T-helper 1 cell (primary cell): ENCODE data around the gene KCNA5.

Source experiments
- DNase-seq, 5 donors: peaks; one replicate each; pipeline ENCODE4 v3.0.0-alpha.2; 2012 to 2020
- total RNA-seq, 4 donors: gene quantifications; one replicate each; lab custom pipeline; 2026; lab: John Stamatoyannopoulos, UW

The KCNA5 gene
- 0 reads per million in 4 donors for total RNA-seq

DNA sequence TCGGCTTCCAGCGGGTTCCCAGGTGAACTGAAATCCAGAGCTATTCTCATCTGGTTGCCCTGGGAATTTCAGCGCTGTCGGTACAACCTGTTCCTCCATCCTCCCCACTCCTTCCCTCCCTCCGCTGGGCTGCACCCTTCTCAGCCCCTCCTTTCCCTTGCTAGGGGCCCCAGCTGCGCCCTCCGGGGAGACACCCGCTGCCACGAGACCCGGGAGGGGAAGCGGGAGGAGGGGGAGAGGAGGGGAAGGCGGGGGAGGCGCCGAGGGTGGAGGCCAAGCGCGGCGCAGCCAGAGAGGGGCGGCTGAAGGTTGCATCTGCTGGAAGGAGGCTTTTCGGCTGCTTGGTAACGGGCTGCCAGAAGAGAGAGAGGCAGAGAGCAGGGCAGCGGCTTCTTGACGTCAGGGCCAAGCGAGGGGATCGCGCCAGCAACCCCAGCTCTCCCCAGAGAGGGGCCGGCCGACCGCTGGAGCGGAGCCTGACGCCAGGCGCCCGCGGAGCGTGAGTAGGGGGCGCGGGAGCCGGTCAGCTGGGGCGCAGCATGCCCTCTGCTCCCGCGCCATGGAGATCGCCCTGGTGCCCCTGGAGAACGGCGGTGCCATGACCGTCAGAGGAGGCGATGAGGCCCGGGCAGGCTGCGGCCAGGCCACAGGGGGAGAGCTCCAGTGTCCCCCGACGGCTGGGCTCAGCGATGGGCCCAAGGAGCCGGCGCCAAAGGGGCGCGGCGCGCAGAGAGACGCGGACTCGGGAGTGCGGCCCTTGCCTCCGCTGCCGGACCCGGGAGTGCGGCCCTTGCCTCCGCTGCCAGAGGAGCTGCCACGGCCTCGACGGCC is at the start of gene KCNA5:
Gene KCNA5, plus strand, starts transcription at position 291 of the 831 bp plus-strand sequence. Its CDS starts 269 bp downstream, at position 560.
- DNase-seq, result no peak

DNA sequence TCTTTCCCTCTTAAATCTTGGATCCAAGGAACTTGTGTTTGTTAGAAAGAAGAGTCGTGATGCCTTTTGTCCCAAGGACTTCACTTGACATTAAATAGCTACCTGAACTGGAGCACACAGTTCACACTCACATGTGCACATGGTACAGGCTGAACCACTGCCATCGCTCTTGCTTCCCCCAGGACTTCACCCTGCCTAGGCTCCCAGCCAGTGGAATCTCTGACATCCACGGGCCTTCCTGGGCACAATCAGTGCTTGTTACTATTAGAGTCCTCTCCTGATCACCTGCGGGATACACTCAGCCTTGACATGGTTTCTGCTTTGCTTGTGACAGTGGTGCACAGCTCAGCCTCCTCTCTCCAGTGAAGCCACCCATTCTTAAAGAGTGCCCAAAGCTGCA is 49.1 kb upstream of the KCNA5 start:
- no peak for DNase-seq

DNA sequence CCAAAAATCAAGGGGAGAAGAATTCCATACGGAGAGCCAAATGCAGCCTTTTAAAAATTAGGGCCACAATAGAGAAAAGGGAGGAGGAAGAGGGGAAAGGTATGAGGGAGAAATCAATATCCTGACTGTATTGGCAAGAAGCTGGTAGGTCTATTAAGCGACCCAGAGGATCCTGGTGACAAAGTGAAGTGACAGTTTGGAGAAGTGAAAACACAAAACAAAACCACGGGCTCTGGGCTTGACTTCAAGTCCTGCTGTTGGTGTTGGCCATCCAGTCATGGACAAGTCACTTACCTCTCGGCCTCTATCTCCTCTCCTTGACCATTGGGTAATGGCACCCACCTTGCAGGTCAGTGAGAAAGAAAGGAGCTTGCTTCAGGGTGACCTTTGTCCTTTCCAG is 47.0 kb upstream of the KCNA5 start:
- no peak for DNase-seq

DNA sequence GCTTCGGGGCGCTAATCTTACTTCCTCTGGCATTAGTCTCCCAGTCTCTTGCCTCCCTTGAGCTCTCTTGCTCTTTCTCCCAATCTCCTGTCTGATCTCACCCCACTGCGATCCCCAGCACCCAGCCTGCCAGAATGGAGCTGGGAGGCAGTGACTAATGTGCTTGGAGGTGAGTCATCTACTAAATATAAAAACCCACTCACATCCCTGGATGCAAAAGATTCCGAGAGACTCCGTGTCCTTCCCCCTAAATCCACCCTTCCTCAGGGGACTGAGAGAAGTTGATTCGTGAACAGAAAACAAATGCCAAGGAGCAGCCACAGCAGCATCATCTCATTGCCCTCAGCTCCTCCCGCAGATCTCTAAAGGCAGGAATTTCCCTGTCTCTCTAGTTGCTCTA is 45.7 kb upstream of the KCNA5 start:
- DNase-seq, result no peak

DNA sequence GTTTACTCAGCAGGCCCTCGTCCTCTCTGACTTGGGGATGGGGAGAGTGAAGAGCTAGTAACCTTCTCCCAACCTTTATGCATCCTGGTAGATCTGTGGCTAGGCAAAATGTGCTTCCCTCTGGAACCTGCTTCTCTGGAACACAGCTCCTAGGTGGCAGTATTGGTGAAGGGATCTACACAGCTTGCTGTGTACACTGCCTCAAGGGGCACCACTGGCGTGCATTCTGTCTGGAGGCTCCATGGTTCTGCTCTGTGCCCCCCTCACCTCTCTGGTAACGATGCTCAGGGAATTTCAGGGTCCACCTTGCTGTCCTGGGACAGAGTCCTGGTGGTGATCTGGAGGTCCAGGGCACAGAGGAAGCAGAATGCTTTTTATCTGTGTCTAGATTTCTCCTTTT is 43.5 kb upstream of the KCNA5 start:
- DNase-seq, result no peak

DNA sequence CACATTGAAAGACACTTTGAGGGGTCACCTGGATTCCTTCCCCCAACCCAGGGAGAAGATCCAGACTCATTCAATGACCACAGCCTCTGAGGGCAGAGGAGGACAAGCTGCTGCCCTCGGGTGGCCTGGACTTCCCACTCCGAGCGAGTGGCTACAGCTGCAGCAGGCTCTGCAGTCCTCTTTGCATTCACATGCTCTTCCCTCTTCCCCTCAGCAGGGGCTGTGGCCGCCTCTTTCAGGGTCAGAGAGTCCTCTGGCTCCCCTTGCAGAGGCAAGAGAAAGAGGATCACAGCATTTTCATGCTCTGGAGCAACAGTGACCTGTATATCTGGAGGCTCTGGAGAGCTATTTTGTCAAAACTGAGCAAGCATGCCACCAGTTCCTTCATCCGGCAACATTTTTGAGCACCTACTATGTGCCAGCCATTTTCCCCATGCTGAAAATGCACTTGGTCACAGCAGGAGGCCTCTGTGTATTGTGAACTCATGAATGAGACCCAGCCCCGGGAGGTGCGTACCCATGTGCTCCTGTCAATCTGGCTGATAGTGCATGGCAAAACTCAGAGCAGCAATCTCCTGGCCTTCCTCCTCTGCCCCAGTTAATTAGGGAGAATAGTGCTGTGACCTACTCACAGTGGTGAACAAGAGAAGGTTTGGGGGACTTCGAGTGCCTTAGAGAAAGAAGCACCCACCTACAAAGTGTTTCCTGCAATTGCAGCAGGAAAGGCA is 42.9 kb upstream of the KCNA5 start:
- no peak for DNase-seq

DNA sequence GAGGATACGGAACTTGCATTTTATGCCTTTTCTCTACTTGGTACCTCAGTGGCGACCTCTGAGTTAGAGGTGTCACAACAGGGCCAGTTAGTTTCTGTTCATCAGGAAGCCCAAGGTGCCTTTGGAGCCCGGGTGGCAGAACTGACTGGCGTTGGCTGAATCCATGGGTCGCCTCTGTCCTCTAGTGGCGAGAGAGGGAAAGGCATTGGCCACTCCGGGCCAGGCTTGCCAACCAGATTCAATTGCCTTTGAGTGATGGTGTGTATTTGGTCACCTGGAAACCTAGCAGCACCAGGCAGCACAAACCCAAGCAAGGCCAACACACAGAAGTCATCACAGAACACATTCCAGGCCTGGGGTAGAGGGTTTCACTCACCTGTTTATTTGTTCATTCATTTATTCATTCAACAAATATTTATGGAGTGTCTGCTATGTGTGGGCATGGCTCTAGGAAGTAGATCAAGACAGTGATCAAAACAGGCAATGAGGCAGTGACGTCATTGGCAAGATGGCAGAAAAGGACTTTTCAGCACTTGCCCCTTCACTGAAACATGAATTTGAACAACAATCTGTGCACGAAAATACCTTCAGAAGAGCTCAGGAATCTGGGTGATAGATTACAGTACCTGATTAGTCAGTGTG is 40.5 kb upstream of the KCNA5 start:
- DNase-seq, result peak in 2 of 5 donors; percentile 7 to 35

DNA sequence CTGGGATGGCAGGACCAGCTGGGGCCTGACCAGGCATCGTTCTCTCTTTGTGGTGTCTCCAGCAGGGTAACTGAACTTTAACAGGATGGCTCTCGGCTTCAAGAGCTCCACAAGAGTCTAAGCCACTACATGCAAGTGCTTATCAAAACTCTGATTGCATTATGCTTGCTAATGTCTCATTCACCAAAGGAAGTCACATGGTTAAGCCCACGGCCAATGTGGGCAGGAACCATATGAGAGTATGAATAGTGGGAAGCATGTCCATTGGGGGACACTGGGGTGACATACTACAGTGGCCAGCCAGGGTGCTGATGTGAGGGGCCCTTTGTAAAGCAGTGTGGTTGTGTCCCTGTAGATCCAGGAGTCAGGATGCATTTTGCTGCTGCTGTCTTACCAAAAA is 35.0 kb upstream of the KCNA5 start:
- no peak for DNase-seq

DNA sequence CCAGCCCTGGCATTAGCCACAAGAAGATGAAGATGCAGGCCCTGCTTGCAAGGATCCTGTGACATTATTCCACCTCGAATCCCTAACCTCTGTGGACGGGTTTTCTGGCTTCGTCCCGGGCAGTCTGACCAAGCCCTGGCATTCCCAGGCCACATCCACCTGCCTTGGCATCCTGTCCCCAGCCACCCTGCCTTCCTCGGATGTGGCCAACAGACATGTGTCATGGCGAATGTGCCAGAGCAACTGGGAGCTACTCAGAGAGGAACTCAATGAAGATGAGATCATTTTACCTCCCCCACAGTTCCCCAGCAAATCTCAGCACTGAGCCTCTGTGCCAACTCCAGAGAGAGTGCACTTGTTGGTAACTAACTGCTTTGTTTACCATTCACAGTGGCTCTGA is 33.5 kb upstream of the KCNA5 start:
- no peak for DNase-seq

DNA sequence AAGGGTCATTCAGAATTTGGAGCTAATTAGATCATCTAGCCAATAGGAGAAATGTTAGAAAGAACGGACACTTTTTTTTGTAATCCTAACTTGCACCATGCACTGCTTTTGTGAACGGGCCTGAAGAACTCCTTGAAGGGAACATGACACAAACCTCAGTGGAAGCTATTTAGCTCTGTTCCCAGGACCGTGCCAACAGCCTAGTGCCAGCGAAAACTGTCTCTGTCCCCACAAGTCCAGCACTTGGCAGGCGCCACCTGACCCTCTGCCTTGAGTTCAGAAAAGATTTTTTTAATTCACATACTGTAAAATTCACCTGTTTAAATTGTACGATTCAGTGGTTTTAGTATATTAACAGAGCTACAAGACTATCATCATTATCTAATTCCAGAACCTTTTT is 31.3 kb upstream of the KCNA5 start:
- DNase-seq, result no peak

DNA sequence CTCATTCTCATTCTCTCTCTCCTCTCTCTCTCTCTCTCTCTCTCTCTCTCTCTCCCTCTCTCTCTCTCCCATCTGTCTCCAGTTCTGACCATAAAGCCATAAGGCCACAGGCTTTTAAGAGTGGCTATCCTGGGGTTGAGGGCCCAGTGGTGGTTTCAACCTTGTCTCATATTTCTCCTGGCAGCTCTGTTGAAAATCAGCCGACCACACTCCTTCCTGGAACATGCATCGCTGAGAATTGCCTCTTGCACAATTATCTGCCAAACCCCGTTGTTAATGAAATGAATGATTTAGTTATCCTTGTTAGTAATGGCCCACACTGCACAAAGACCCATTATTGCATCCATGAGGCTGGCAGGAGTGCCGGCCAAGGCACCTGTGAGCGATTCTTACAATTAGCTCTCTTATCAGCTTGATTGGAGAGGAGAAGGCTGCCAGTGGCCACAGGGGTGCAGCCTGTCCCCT is 30.4 kb upstream of the KCNA5 start:
- no peak for DNase-seq

DNA sequence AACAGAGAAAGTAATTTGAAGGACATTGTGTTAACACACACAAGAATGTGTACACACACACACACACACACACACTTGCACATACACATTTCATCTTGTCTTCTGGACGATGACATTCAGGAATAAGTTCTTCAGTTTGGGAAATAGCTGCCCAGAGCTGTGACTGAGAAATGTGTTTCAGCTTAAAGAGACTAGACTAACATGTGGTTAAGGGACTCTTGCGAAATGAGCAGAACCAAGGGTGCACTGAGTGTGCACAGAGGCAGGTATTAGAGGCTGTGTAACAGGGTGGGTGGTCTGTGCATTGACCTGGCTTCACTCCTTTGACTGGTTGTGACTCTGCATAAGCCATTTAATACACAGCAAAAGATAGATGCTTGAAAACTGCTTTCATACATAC is 29.4 kb upstream of the KCNA5 start:
- no peak for DNase-seq

DNA sequence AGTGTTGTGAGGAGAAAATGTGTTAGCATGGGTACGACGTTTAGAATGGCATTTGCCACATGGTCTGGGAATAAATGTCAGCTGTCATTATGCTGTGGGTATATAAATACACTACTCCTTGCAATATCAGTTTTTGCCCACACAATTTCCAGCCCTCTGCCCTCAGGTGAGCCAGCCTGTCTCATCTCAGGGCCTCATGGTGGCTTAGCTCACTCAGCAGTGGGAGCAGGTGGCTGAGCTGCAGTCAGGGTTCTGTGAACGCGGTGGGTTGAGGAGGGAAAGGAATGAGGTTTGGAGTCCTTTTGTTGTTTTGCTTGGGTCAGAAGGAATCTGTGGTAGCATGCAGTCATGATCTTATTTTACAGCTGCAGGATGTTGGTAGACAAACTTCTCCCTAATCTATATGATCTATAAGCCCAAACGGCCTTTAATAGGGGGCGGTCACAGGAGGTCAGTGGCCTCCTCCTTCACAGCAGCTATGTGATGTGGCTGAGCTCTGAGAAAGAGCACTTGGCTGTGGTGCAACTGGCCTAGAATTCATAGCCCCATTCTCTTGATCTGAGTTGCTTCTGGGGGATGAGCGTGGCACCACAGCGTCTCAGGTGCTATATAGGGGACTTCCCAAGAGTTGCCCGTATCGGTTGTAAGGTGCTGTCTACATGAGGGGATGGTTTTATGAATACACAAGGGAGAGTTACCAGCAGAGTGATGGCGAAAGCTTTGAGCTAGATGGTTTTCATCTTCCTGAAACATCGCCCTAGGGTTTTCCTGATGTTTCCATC is 27.8 kb upstream of the KCNA5 start:
- DNase-seq, result no peak

DNA sequence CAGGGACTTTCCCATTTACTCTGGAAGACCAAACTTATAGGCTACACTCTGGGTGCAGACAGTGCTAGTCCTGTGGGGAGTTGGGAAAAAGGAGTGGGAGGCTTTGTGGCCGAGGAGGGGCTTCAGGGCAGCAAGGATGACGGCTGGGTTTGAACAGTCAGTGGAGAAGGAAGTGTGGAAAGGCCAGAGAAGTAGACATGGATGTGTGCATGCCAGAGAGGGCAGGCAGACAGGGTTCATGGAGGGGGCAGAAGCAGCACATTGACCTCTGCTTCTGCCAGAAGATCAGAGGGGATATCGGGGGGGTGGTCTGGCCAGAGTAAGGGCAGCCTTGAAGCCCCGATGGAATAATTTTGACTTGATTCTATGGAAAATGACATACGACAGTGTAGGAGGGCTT is 27.2 kb upstream of the KCNA5 start:
- no peak for DNase-seq

DNA sequence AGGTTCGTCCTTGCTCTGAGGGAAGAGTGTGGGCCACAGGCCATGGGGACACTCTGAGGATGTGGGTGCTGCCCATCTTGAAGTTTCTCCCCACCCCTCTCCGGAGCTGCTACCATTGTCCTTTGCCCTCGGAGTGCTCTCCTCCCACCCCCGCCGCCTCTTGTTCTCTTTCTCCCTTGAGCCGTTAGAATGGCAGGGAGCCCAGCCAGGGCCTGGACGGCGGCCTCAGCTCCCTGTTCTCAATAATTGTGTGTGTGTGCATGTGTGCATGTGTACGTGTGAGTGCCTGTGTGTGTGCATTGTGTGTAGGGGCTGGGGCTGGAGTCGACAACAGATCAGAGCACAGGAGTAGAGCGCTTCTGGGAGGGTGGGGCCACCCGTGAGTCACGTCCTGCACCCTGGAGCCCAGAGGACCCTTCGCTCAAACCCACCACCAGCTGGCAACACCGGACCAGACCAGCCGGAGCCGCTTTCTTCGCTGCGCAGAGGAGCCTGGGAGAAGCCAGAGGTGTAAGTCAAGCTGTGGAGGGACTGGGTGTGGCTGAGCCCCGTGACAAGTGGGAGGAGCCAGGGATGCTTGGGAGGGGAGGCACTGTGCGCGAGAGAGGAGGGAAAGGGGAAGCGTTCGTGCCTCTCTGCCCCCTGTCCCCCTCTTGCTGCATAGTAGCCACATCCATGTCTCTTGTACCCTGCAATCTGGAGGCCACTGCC is 25.9 kb upstream of the KCNA5 start:
- no peak for DNase-seq

DNA sequence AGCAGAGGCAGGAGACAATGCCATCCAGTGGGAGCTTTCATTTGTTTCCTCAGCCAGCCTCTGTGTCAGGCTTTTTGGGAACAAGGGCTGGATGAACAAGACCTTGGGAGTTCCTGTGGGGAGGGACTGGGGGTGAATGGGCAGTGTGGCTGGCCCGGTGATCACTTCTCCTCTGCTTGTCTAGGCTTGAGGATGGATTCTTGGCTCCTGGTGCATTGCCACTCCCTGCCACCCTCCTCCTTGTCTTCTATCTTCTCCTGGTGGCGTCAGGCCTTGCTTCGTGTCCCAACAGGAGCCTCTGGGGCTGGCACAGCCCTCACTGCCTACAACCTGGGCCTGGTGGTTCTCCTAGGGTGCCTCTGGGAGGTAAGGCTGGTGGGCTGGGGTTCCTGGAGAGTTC is 25.0 kb upstream of the KCNA5 start:
- DNase-seq, result no peak

DNA sequence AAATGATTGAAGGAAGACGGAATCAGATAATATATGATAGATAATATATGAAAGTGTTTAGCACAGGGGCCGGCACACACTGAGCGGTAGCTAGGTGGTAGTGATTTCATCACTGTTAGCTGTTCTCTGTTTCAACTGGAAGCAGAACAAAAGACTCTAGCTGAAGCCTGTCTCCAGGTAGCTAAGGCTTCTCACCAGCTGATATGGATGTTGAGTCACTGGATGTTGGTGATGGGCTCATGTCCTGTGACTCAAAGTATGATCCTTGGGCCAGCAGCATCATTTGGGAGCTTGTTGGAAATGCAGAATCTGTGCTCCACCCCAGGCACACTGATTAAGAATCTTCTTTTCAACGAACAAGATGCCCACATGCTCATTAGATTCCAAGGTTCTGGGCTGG is 21.7 kb upstream of the KCNA5 start:
- DNase-seq, result no peak

DNA sequence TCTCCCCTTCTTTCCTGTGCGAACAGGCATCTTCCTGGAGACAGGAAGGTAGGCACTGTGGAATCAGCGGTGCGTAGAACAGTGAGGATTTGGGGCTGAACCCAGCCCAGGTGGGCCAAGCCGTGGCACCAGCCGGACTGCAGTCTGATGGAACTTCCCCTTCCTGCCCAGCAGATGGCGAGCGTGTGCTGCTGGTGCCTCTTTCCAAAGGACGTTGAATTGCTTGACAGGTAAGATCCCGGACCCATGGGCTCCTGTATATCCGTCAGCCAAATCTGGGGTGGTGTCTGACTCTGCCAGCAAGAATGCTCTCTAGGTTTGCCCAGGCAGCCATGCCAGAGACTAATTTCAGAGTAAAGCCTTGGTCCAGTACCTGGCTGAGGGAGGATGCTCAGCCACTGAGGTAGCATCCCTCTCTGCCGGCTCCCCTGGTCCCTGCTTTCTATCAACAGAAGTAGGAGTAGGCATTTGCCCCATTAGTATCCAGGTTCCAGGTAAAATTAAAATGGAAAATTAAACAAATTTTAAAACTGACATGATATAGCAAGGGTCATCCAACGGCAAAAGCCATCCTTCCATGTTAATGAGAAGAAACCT is 21.1 kb upstream of the KCNA5 start:
- DNase-seq, result peak in 2 of 5 donors; percentile 11 to 35

DNA sequence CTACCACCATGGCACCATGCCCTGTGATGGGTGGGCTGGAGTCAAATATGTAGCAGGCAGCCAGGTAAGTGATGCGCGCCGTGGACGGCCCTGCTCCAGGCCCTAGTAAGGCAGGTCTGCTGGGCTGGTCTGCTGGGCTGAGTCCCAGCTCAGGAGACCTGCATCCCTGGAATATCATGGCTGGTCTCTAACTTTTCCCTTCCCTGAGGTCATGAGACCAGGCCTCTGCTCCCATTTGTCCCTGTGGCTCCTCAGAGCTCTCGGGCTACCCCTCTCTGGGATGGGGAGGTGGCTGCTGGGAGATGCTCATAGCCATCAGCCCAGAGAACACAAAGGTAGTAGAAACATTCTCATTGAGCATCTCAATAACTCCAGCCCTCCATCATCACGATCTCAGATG is 19.8 kb upstream of the KCNA5 start:
- no peak for DNase-seq

DNA sequence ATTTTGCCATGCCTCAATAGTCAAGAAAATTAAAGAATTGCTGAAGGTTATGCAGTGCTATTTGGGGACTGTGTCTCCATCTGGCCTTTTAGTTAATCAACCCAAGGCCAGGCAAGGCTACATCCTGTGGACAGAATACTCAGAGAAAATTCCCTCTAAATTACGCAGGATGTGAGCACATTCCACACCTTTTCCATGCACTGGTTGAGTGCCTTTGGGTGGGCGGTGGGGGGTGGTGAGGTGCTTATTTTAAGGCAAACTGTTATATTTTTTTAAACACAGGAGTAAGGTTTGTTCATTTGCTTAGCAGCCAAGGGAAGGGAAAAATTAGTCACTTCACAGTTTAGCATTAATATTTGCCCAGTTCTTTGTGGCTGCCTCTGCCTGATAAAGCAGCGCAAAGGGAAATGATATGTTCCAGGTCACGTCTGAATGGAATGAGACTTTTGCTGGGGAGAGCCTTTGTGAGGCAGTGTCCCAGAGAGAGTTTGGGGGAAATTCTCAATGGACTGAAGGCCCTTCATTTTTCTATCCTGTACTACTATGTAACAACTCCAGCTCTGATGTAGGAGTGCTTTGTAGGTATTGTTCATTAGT is 17.2 kb upstream of the KCNA5 start:
- no peak for DNase-seq
